Ishikawa (cell line): Measurements from ENCODE around the gene SLCO4A1.

Experiments used
- CEBPB ChIP-seq: IDR thresholded peaks from 2 replicates; pipeline ENCODE4 v1.6.1; 2012
- CREB1 ChIP-seq: IDR thresholded peaks from 2 replicates; pipeline ENCODE4 v1.6.1; 2012; ENCODE audit warnings: low read depth
- EGR1 ChIP-seq: IDR thresholded peaks from 2 replicates; pipeline ENCODE4 v1.6.1; 2012
- EP300 ChIP-seq: IDR thresholded peaks from 2 replicates; pipeline ENCODE4 v1.6.1; 2012; ENCODE audit warnings: borderline replicate concordance
- FOXM1 ChIP-seq: IDR thresholded peaks from 2 replicates; pipeline ENCODE4 v1.6.1; 2012; ENCODE audit warnings: low read depth, borderline replicate concordance
- NFIC ChIP-seq: IDR thresholded peaks from 2 replicates; pipeline ENCODE4 v1.6.1; 2012
- RAD21 ChIP-seq: IDR thresholded peaks from 2 replicates; pipeline ENCODE4 v1.6.1; 2012; ENCODE audit warnings: low read depth
- TAF1 ChIP-seq: IDR thresholded peaks from 2 replicates; pipeline ENCODE4 v1.6.1; 2012; ENCODE audit warnings: low read depth, mild to moderate bottlenecking
- TCF12 ChIP-seq: IDR thresholded peaks from 2 replicates; pipeline ENCODE4 v1.6.1; 2012; ENCODE audit warnings: low read depth
- TEAD4 ChIP-seq: IDR thresholded peaks from 2 replicates; pipeline ENCODE4 v1.6.1; 2012
- YY1 ChIP-seq: IDR thresholded peaks from 2 replicates; pipeline ENCODE4 v1.6.1; 2012; ENCODE audit warnings: low read depth
- ZBTB7A ChIP-seq: IDR thresholded peaks from 2 replicates; pipeline ENCODE4 v1.6.1; 2012; ENCODE audit warnings: low read depth
- TF ChIP-seq, protein P1 (sequence below): IDR thresholded peaks from 2 replicates; pipeline ENCODE4 v1.6.1; 2012; ENCODE audit warnings: low read depth, mild to moderate bottlenecking
- TF ChIP-seq, protein P2 (sequence below): IDR thresholded peaks from 2 replicates; pipeline ENCODE4 v1.6.1; 2012
- TF ChIP-seq, protein P3 (sequence below): IDR thresholded peaks from 2 replicates; pipeline ENCODE4 v1.6.1; 2012

The SLCO4A1 gene

DNA sequence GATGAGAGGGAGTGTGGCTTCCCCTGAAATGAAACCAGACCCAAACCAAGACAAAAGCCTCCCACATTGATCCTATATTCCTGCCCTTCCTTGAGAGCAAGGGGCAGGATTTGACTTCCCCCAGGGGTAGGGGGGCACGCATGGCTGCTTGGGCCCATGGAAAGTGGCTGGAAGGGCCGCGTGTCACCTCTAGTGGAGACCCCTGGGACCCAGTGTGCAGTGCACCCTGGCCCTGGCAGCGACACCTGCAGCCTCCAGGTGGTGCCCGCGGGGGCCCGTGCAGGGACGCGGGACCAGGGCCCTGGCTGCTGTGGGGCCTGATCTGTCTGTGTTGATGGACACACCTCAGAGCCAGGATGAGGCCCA, 18.0 kb upstream of the SLCO4A1 start:
- TF ChIP-seq RAD21 (peak; percentile 3; the same call in 1 of the 2 replicates), FOXM1 (no peak)

DNA sequence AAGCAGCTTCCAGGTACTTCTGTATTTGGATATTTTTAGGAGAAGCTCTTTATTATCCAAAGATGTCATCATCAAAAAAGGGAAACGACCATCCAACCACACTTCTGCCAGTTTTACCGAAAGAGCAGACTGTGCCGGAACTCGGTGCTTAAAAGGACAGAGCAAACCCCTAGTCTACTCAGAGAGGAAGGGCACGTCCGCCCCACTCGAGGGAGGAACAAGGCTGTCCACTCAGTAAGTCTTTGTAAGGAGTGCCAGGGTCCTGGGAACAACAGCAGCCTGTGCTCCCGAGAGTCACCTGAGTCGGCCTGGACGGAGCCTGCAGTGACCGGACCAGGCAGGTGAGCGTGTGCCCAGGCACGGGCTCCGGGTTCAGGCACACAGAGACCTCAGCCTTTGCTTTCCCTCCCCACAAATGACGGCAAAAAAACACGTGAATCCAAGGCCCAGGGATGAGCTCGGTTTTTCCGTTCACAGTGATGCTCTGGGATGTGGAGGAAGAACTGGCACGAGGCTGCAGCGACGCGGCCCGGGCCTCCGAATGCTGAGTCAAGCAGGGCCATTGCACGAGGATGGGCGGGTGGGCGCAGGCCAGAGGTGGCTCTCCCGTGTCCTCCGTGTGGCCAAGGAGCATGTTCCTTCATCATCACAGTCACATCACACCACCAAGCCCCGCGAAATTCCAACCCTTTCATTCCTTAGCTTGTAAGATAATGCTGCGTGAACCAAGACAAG, 17.4 kb upstream of the SLCO4A1 start:
- TF ChIP-seq NFIC (no peak), ZBTB7A (no peak), TEAD4 (no peak), TAF1 (no peak), YY1 (no peak), CREB1 (no peak)
- TF ChIP-seq, protein P1, sequence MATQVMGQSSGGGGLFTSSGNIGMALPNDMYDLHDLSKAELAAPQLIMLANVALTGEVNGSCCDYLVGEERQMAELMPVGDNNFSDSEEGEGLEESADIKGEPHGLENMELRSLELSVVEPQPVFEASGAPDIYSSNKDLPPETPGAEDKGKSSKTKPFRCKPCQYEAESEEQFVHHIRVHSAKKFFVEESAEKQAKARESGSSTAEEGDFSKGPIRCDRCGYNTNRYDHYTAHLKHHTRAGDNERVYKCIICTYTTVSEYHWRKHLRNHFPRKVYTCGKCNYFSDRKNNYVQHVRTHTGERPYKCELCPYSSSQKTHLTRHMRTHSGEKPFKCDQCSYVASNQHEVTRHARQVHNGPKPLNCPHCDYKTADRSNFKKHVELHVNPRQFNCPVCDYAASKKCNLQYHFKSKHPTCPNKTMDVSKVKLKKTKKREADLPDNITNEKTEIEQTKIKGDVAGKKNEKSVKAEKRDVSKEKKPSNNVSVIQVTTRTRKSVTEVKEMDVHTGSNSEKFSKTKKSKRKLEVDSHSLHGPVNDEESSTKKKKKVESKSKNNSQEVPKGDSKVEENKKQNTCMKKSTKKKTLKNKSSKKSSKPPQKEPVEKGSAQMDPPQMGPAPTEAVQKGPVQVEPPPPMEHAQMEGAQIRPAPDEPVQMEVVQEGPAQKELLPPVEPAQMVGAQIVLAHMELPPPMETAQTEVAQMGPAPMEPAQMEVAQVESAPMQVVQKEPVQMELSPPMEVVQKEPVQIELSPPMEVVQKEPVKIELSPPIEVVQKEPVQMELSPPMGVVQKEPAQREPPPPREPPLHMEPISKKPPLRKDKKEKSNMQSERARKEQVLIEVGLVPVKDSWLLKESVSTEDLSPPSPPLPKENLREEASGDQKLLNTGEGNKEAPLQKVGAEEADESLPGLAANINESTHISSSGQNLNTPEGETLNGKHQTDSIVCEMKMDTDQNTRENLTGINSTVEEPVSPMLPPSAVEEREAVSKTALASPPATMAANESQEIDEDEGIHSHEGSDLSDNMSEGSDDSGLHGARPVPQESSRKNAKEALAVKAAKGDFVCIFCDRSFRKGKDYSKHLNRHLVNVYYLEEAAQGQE, result no peak
- TF ChIP-seq, protein P2, sequence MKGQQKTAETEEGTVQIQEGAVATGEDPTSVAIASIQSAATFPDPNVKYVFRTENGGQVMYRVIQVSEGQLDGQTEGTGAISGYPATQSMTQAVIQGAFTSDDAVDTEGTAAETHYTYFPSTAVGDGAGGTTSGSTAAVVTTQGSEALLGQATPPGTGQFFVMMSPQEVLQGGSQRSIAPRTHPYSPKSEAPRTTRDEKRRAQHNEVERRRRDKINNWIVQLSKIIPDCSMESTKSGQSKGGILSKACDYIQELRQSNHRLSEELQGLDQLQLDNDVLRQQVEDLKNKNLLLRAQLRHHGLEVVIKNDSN, result no peak

DNA sequence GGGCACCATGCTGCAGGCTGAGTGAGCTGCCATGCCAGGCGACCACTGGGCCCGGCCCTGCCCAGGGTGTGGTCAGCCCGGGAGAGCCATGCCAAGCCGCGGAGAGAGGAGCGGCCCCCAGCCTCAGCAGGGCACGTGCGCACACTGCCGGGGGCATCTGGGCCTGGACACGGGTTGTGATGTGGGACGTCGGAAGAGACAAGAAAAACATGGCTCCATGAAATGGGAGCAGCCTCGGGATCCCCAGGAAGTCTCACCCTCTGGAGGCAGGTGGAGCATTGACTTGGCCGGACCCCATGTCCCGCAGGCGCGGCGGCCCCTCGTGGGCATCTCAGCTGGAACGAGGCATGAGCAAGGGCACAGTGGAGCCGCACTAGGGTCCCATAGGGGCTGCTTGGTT, 16.8 kb upstream of the SLCO4A1 start:
- TF ChIP-seq CEBPB, result no peak
- no peak for TF ChIP-seq FOXM1
- TF ChIP-seq TAF1, result no peak
- TF ChIP-seq, protein P3, sequence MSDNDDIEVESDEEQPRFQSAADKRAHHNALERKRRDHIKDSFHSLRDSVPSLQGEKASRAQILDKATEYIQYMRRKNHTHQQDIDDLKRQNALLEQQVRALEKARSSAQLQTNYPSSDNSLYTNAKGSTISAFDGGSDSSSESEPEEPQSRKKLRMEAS, result no peak
- TF ChIP-seq, protein P2, result no peak
- TF ChIP-seq EP300, result no peak
- TF ChIP-seq CREB1, result no peak
- TF ChIP-seq TCF12, result no peak
- no peak for TF ChIP-seq YY1
- no peak for TF ChIP-seq EGR1
- TF ChIP-seq, protein P1, result no peak
- TF ChIP-seq RAD21, result no peak

DNA sequence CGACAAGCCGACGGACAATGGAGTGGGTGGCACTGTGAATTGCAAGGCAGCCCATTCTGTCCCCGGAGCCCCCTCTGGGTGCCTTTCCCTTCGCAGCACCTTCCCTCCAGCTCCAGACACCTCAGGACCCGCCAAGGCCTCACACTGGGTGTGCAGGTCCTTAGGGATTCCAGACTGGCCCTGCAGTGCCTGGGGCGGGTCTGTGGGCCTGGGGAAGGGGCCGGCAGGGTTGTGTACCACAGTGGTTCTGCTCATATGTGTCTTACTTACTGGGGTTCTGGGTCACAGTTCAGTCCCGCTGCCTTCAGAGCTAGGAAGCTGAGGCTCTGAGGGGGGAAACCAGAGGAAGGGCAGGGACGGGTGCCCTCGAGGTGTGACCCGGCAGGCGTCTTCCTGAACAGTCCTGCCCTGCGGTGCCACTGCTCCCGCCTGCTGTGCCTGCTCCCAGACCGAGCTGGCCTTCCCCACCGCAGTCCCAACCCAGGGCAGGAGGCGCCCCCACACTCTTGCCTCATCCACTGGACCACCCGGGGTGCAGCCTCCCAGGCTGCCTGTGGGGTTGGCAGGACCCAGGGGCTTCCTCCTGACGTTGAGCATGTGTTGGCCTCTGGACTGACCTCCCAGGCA, 16.3 kb upstream of the SLCO4A1 start:
- no peak for TF ChIP-seq CEBPB
- no peak for TF ChIP-seq EGR1
- TF ChIP-seq NFIC, result no peak

DNA sequence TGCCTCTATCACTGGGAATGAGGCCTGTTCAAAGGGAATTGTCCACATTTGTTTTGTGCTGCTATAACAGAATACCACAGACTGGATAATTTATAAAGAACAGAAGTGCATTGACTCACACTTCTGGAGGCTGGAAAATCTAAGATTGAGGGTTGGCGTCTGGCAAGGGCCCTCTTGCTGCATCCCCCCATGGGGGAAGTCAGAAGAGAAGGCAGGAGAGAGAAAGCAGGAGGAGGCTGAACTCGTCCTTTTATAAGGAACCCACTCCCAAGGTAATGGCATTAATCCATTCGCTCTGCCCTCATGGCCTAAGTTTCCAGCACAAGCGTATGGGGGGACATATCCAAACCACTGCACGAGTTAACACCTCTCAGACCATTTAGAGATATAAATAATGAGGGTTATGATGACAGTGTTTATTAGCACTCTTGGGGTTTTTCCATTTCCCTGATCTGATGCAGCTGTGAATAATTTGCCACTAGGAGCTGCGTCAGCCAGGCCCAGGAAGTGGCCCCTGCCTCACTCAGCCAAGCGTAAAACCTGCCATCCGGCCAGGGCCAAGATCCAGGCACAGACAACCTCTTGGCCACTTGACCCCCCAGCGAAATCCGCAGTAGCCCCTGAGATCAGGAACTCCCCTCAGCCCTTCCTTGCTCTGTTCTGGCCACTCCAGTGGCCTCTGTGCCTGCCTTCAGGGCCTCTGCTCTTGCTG, 14.2 kb upstream of the SLCO4A1 start:
- TF ChIP-seq TEAD4 (0 out of 2 replicates have a peak, but pooled peaks have one; percentile 12), ZBTB7A (no peak), CEBPB (no peak), CREB1 (no peak), TCF12 (peak; percentile 82), RAD21 (no peak), FOXM1 (no peak), TAF1 (no peak), EGR1 (no peak), YY1 (no peak), NFIC (peak; percentile 43), EP300 (peak; percentile 72; the same call in 1 of the 2 replicates)
- TF ChIP-seq, protein P3, result 0 out of 2 replicates have a peak, but pooled peaks have one; percentile 37
- TF ChIP-seq, protein P1, result no peak
- TF ChIP-seq, protein P2, result no peak
